Measurements from ENCODE around the gene OR4D11.
"Not testable (repeated sequence)": the region's sequence is repeated elsewhere in the genome, so short reads cannot be mapped to it uniquely, and the experiment has no call there.

Gene OR4D11

DNA sequence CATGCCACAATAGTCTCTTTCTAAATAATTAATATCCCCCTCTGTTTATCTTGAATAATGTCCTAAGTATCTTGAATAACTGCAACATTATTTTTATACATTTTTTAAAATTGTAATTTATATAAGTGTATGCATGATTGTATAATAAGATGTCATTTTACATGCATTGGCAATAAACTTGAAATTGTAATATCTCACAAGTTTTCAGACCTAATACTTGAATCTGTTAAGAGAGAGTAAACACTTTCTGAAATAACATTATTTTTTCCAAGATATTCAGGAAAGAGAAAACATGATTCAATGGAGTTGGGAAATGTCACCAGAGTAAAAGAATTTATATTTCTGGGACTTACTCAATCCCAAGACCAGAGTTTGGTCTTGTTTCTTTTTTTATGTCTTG is at the start of gene OR4D11:
TSS of gene OR4D11 (plus strand) at position 301 of the 400 bp plus-strand sequence. CDS start at position 301, 0 bp downstream.
- FAIRE-seq (no peak), DNase-seq (ENCODE audit: insufficient read length, low spot score) (no peak)

DNA sequence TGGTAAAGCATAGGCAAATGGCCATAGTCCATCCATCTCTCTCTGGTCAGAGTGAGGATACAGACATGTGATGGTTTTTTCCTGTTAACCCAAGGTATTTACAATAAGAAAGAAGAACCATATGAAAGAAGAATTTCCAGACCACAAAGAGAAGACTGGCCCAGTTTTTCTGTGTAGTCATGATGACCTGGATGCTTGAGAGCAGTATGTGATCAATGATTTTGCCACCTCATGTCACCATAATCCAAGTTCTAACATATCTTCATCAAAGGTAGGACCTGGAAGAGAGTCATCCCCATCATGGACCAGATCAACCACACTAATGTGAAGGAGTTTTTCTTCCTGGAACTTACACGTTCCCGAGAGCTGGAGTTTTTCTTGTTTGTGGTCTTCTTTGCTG is 46.7 kb upstream of the OR4D11 start, which contains the start of gene OR4D6:
TSS of gene OR4D6 (plus strand) at position 301 of the 400 bp plus-strand sequence. CDS start at position 301, 0 bp downstream.
- no peak for DNase-seq (ENCODE audit: insufficient read length, low spot score)
- FAIRE-seq, result no peak

GRCh38 chr11:59459916-59460315 is 43.5 kb upstream of the OR4D11 start:
- DNase-seq (ENCODE audit: insufficient read length, low spot score) (no peak), FAIRE-seq (no peak)

GRCh38 chr11:59463190-59463641 is 40.2 kb upstream of the OR4D11 start:
- FAIRE-seq, result no peak
- no peak for DNase-seq (ENCODE audit: insufficient read length, low spot score)

GRCh38 chr11:59473015-59473414 is 30.4 kb upstream of the OR4D11 start, which contains the start of gene OR4D10:
Gene OR4D10 (plus strand): TSS chr11:59473315. CDS start chr11:59477430, 4,115 bp downstream.
- no peak for FAIRE-seq

DNA sequence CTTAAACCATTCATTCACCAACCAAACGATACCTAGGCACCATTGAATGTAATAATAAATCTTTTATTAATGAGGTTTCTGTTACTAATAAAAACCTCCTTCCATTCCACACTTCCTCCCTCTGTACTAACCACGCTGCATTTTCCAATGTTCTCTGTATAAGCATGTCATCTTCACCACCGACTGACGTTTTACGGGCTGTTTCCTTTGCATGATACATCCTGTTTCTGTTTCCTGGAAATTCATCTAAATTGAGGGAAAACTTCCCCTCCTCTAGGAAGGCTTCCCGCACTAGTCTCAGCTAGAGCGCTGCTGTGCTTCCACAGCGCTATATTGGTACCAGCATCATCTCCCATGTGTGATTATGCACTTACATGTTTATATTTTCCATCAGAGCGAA is 28.2 kb upstream of the OR4D11 start:
- FAIRE-seq (no peak), DNase-seq (ENCODE audit: insufficient read length, low spot score) (no peak)

More at GRCh38 chr11:59473015-59473414, 30.4 kb upstream of the OR4D11 start, which contains the start of gene OR4D10:
- no peak for DNase-seq (ENCODE audit: insufficient read length, low spot score)

GRCh38 chr11:59479906-59480305 is 23.5 kb upstream of the OR4D11 start:
- DNase-seq (ENCODE audit: insufficient read length, low spot score) (no peak), FAIRE-seq (no peak)

- FAIRE-seq (no peak), DNase-seq (ENCODE audit: insufficient read length, low spot score) (no peak)
Observed at GRCh38 chr11:59480359-59480758, 23.0 kb upstream of the OR4D11 start.

DNA sequence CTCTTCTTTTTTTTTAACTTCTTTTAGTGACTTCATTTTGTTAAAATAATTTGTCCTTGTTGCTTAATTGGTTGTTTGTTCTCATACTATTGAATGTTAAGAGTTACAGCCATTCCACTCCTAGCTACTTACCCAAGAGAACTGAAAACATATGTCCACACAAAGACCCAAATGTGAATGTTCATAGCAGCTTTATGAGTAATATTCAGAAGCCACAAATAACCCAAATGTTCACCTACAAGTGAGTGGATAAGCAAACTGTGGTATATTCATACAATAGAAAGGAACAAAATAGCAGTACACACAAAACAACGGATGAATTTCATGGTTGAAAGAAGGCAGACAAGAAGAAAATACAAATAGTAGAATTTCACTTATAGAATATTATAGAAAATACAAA is 1.4 kb upstream of the OR4D11 start:
- DNase-seq (ENCODE audit: insufficient read length, low spot score) (no peak), FAIRE-seq (no peak)

DNA sequence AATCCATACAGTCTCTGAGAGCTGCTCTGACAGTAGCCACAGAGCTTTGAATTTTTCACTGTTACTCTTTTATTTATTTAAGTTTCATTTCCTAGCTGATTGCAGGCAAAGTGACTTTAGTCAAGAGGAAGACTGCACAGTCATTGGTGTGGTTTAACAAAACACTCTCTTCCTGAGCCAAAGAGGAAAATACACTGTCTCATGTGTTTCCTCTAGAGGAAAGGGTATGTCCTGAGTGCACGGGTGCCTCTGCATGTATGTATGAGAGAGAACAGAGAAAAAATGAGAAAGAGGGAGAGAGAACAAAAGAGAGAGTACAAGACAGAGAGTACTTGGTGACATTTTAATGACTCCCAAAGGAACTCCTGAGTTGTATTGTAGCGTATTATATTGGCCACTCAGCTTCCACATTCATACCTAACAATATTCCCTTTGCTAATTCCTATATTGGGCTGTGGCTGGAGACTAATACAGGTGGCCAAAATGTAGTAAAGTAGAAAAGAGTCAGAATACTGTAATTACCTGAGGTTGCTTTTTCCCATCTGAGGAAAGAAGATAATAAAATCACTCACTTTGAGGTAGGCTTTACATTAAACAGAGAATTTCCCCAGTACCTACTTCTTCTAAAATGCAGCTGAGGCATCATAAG is 7.7 kb downstream of the OR4D11 start, which contains the start of gene OR4D9:
TSS of gene OR4D9 (plus strand) at position 599 of the 649 bp plus-strand sequence. CDS start 3,374 bp downstream, outside the sequence.
- DNase-seq (ENCODE audit: insufficient read length, low spot score) (no peak), FAIRE-seq (no peak)

DNA sequence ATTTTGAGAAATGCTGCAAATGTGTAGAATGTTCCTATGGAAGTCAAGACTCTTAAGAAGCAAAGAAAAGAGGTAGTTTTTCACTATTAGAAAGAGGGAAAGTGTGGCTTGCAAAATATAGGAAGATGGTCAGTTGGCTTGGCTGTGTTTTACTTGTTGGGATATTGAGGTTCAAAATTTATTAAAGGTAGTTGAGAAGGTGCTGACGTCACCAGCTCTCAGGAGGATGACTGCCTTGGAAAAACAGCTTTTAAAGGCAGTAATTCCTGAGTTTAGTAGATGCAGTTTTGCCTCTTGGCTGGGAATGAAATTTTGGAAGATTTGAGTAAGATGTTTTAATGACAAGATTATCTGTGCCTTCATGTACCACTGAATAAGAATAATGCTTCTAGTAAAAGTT is 8.3 kb downstream of the OR4D11 start:
- no peak for FAIRE-seq

DNA sequence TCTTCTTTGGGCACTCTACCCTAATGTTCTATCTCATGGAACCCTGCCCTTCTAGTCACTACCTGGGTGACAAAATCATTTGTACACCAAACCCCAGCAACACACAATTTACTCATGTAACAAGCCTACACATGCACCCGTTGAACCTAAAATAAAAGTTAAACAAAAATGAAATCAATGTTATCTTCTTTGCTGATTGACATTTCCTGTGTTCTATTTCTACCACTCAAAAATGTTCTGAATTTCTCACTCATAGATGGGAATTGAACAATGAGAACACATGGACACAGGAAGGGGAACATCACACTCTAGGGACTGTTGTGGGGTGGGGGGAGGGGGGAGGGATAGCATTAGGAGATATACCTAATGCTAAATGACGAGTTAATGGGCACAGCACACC is 16.8 kb downstream of the OR4D11 start:
- DNase-seq (ENCODE audit: insufficient read length, low spot score); FAIRE-seq: not testable (repeated sequence)

More for the DNA sequence above, 8.3 kb downstream of the OR4D11 start:
- DNase-seq (ENCODE audit: insufficient read length, low spot score), result no peak

- DNase-seq (ENCODE audit: insufficient read length, low spot score) (no peak), FAIRE-seq (peak; percentile 76)
Observed at GRCh38 chr11:59520741-59521140, 17.4 kb downstream of the OR4D11 start.

DNA sequence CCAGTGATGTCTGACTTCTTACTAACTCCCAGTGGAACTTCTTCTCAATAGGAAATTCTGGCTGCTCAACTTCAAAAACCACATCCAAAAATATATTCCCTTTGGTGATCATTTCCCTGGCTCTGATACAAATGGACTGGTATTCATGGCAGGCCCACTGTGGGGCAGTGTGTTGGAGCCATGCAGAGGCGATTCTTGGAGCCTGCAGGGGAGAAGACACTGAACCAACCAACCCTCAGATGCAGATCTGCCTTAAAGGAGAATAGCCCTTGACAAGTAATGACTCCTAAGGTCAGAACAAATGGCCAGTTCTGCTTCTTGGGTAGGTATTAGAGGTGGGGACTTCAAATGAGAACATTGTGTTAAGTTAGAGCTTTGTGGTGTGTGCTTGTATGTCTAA is 20.2 kb downstream of the OR4D11 start:
- DNase-seq (ENCODE audit: insufficient read length, low spot score) (no peak), FAIRE-seq (no peak)

GRCh38 chr11:59528711-59529110 is 25.3 kb downstream of the OR4D11 start:
- DNase-seq (ENCODE audit: insufficient read length, low spot score) (no peak), FAIRE-seq (no peak)

- no peak for DNase-seq (ENCODE audit: insufficient read length, low spot score)
- no peak for FAIRE-seq
Observed at GRCh38 chr11:59532620-59533019, 29.2 kb downstream of the OR4D11 start.

- no peak for DNase-seq (ENCODE audit: insufficient read length, low spot score)
- FAIRE-seq, result no peak
Observed at GRCh38 chr11:59534676-59535075, 31.3 kb downstream of the OR4D11 start.

DNA sequence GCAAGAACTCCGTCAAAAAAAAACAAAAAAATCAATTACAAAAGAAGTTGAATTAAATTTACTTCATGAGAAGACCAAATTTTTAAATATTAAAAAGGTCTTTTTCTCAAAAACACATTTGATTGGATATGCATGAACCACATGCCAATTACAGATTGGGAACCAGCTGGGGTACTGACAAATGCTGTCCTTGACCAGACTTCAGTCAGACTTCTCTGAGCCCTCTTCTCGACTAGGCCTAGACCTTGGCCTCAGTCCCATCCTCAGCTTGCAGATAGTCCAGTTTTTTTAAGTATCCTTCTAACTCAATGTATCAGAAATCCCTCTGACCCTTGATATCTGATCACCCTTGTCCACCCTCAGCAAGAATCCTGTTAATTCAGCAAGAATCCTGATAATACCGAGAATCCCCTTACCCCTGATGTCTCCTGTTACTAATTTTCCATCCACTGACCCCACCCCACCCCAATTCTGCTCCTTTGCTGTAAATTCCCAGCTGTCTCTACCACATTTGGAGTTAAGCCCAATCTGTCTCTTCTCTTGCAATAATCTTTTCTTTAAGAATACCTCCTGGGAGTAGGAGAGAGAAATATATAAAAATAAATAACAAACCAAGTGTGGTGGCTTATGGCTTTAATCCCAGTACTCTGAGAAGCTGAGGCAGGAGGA is 38.9 kb downstream of the OR4D11 start:
- FAIRE-seq (no peak), DNase-seq (ENCODE audit: insufficient read length, low spot score) (no peak)

GRCh38 chr11:59543713-59544112 is 40.3 kb downstream of the OR4D11 start:
- not testable (repeated sequence) for FAIRE-seq; DNase-seq (ENCODE audit: insufficient read length, low spot score)

DNA sequence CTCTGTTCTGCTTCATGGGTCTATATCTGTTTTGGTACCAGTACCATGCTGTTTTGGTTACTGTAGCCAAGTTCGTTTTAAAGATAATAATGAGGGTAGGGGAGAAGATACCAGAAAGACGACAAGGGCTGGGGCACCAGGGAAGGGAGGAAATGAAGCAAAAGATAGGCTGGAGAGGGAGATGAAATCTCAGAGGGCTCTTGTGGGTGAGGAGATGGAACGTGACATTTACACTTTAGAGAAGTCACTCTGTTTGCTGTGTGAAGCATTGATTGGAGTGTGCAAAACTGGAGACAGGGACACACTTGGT is 41.4 kb downstream of the OR4D11 start:
- no peak for DNase-seq (ENCODE audit: insufficient read length, low spot score)
- no peak for FAIRE-seq

DNA sequence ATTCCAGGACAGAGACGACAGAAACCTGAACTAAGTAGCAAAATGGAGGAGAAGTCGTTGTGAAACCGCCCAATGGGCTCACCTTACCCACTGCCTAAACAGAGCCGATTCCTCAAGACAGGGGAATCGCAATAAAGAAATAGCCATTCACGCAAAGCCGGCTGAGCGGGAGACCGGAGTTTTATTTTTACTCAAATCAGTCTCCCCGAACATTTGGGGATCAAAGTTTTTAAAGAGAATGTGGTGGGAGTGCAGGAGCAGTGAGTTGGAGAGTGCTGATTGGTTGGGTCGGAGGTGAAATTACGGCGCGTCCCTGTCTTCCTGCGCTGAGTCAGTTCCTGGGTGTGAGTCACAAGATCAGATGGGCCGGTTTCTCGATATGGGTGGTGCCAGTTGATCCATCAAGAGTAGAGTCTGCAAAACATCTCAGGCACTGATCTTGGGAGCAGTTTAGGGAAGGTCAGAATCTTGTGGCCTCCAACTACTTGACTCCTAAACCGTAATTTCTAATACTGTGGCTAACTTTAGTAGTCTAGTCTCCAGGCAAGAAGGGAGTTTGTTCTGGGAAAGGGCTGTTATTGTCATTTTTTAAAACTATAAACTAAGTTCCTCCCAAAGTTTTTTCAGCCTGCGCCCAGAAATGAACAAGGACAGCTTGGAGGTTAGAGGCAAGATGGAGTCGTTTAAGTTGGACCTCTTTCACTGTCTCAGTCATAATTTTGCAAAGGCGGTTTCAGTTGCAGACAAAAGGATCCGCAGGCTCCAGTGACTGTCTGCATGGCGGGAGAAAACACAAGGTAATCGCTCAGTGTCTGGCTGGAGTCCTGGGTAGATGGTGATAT is 42.0 kb downstream of the OR4D11 start:
- FAIRE-seq (no peak), DNase-seq (ENCODE audit: insufficient read length, low spot score) (no peak)

Data from GM19239 (cell line).